Keratinocyte (primary cell): ENCODE measurements around the gene GNA14. TPM values are rescaled to one million over a fixed set of nuclear protein-coding genes. Genes with fewer than 3 reads are reported as not detected.

ENCODE experiments used
- DNase-seq: peaks from one replicate; pipeline ENCODE4 v3.0.0-alpha.2; 2011; ENCODE audit warnings: low read depth, missing footprints, low spot score
- FAIRE-seq: peaks from 2 replicates; lab custom pipeline; 2011; peaks lifted over from hg19 to GRCh38; lab: Jason Lieb, UNC
- H2AFZ ChIP-seq: 2 replicates; pipeline ENCODE4 v1.6.0; 2012; ENCODE audit warnings: low read length, control low read depth, inconsistent platforms; ENCODE audit not compliant: control insufficient read depth
- H3K27ac ChIP-seq: 2 replicates; pipeline ENCODE4 v1.5.1; 2011; ENCODE audit warnings: low read length; ENCODE audit not compliant: control insufficient read depth, insufficient read depth
- H3K27me3 ChIP-seq: 3 replicates; pipeline ENCODE4 v1.6.0; 2011; ENCODE audit warnings: low read length; ENCODE audit not compliant: control insufficient read depth, insufficient read depth; ENCODE audit errors: extremely low read depth
- H3K36me3 ChIP-seq, 2 experiments: 2 replicates in 1 of 2; 3 replicates in 1 of 2; pipeline ENCODE4 v1.5.1; 2011; ENCODE audit warnings: low read length in 2 of 2, mild to moderate bottlenecking in 1 of 2; ENCODE audit not compliant: control insufficient read depth in 2 of 2, insufficient read depth in 2 of 2; ENCODE audit errors: extremely low read depth in 1 of 2
- H3K4me1 ChIP-seq: 3 replicates; pipeline ENCODE4 v1.5.1; 2011; ENCODE audit warnings: low read length; ENCODE audit not compliant: control insufficient read depth, insufficient read depth; ENCODE audit errors: extremely low read depth
- H3K4me2 ChIP-seq: 3 replicates; pipeline ENCODE4 v1.6.0; 2011; ENCODE audit warnings: low read depth, low read length; ENCODE audit not compliant: control insufficient read depth, insufficient read depth; ENCODE audit errors: extremely low read depth
- H3K4me3 ChIP-seq, 3 experiments: fragments of 200-600 bp in 1 of 3; sonication (generic) in 1 of 3; 2 replicates in 2 of 3; 3 replicates in 1 of 3; pipeline ENCODE4 v1.5.1; 2011 to 2016; ENCODE audit warnings: low read length in 3 of 3, mild to moderate bottlenecking in 3 of 3, control low read depth in 2 of 3, inconsistent platforms in 1 of 3, low read depth in 1 of 3, mixed read lengths in 1 of 3, mixed run types in 1 of 3, moderate library complexity in 1 of 3; ENCODE audit not compliant: control insufficient read depth in 2 of 3, insufficient read depth in 2 of 3; ENCODE audit errors: extremely low read depth in 1 of 3
- H3K79me2 ChIP-seq: 2 replicates; pipeline ENCODE4 v1.6.0; 2012; ENCODE audit warnings: low read length; ENCODE audit not compliant: control insufficient read depth, insufficient read depth
- H3K9ac ChIP-seq: 3 replicates; pipeline ENCODE4 v1.6.0; 2011; ENCODE audit warnings: low read length; ENCODE audit not compliant: control insufficient read depth, insufficient read depth; ENCODE audit errors: extremely low read depth
- H3K9me1 ChIP-seq: 3 replicates; pipeline ENCODE4 v1.6.0; 2011; ENCODE audit warnings: low read length; ENCODE audit not compliant: control insufficient read depth, insufficient read depth; ENCODE audit errors: extremely low read depth
- H3K9me3 ChIP-seq: 2 replicates; pipeline ENCODE4 v1.5.1; 2012; ENCODE audit warnings: low read depth, low read length; ENCODE audit not compliant: control insufficient read depth
- H4K20me1 ChIP-seq: 3 replicates; pipeline ENCODE4 v1.6.0; 2011; ENCODE audit warnings: low read length; ENCODE audit not compliant: control insufficient read depth, insufficient read depth; ENCODE audit errors: extremely low read depth
- CTCF ChIP-seq, 3 experiments: IDR thresholded peaks in 1 of 3; conservative IDR thresholded peaks in 1 of 3; optimal IDR thresholded peaks in 1 of 3; 2 replicates in 2 of 3; 3 replicates in 1 of 3; pipeline versions ENCODE3 to v1.5.1; 2011; ENCODE audit warnings: low read length in 3 of 3, mild to moderate bottlenecking in 3 of 3, moderate library complexity in 2 of 3, control low read depth in 1 of 3, inconsistent platforms in 1 of 3; ENCODE audit not compliant: insufficient read depth in 2 of 3; ENCODE audit errors: extremely low read depth in 1 of 3
- EZH2 ChIP-seq: IDR thresholded peaks from one replicate; pipeline ENCODE4 v1.6.1; 2012; ENCODE audit warnings: inconsistent platforms, mild to moderate bottlenecking, low read length, moderate library complexity
- dilution Hi-C: fragments of 300-500 bp; cut with MboI; formaldehyde crosslinking; loops from one replicate; pipeline ENCODE4 v1.7.0; 2020; ENCODE audit warnings: low sequenced_read_pairs; ENCODE audit not compliant: extremely low pct_ligation_motif_present
- polyA plus RNA-seq, 5 experiments: library from polyadenylated mRNA; depleted of rRNA in 3 of 5; stranded (reverse) in 3 of 5; stranded (forward) in 1 of 5; unstranded in 1 of 5; fragments of >200 nt; gene quantifications; 1 replicate in 1 of 5; 2 replicates in 3 of 5; 3 replicates in 1 of 5; pipeline versions ENCODE4 v1.2.1 to v1.2.3, GENCODE V29; 2011 to 2012; ENCODE audit warnings: missing spikeins in 2 of 5, low read depth in 1 of 5, low replicate concordance in 1 of 5
- small RNA-seq, 3 experiments: library from RNA; depleted of rRNA; stranded (forward); fragments of <200 nt; gene quantifications; one replicate each; pipeline ENCODE3, GENCODE V24; 2012; ENCODE audit warnings: low read depth in 3 of 3, low replicate concordance in 1 of 3; ENCODE audit not compliant: insufficient read length in 3 of 3

Gene GNA14
- polyA plus RNA-seq, 1 donor (not counting 4 experiments of a cell fraction or from before 2014, with no cell fraction given): not detected

GRCh38 chr9:77374266-77374665, 273.9 kb downstream of the GNA14 start:
- no peak overlapping the region for H3K4me2 ChIP-seq
- DNase-seq: no peak
- FAIRE-seq: no peak
- no peak overlapping the region for H3K4me3 ChIP-seq
- no peaks in the 10 kb centered on the region for H3K4me1 ChIP-seq
- no peak overlapping the region for H2AFZ ChIP-seq
- peaks cover 4 to 5% of the 10 kb centered on the region in 2 experiments for H3K36me3 ChIP-seq
- no peaks in the 10 kb centered on the region for H3K79me2 ChIP-seq
- H3K9me3 ChIP-seq: no peaks in the 10 kb centered on the region
- no peak overlapping the region for H3K9ac ChIP-seq
- no peak for TF ChIP-seq EZH2
- TF ChIP-seq CTCF (optimal IDR thresholded peaks at IDR 0.05 in 1 of 3, IDR thresholded peaks at IDR 0.05 in 1 of 3, conservative IDR thresholded peaks at IDR 0.05 in 1 of 3; ENCODE audit: extremely low read depth in 1 of 3, insufficient read depth in 2 of 3, low read length in 3 of 3): no peak
- H4K20me1 ChIP-seq: no peaks in the 10 kb centered on the region
- H3K27ac ChIP-seq: no peak overlapping the region
- dilution Hi-C loops: no loop called here
- no peaks in the 10 kb centered on the region for H3K9me1 ChIP-seq
- H3K27me3 ChIP-seq: no peaks in the 10 kb centered on the region

Small RNAs within 50 kb of the gene (small RNA-seq; reads per million reads assigned to genes)
- 0 reads per million in 3 experiments for gene RNU6-1303P
